H9 (cell line): ENCODE data around the gene CHML. TPM values are rescaled to one million over a fixed set of nuclear protein-coding genes. Genes with fewer than 3 reads are reported as not detected.

Experiments
- DNase-seq: peaks from one replicate; pipeline ENCODE4 v3.0.0-alpha.2; 2017
- H2AFZ ChIP-seq: one replicate; pipeline ENCODE4 v1.6.1; 2013; ENCODE audit warnings: mild to moderate bottlenecking, low read length, control low read depth, moderate library complexity
- H2AK5ac ChIP-seq: 2 replicates; pipeline ENCODE4 v1.6.1; 2013; ENCODE audit warnings: low read length, control low read depth, mixed read lengths; ENCODE audit not compliant: insufficient read length
- H2BK120ac ChIP-seq: one replicate; pipeline ENCODE4 v1.6.1; 2013; ENCODE audit warnings: low read depth, mild to moderate bottlenecking, low read length, control low read depth, inconsistent platforms; ENCODE audit not compliant: poor library complexity, severe bottlenecking
- H2BK12ac ChIP-seq: 2 replicates; pipeline ENCODE4 v1.6.1; 2013; ENCODE audit warnings: low read length, control low read depth, mixed read lengths, low read depth; ENCODE audit not compliant: insufficient read length
- H2BK15ac ChIP-seq: 2 replicates; pipeline ENCODE4 v1.6.1; 2013; ENCODE audit warnings: low read depth, low read length, control low read depth
- H2BK20ac ChIP-seq: one replicate; pipeline ENCODE4 v1.6.1; 2013; ENCODE audit warnings: low read depth, mild to moderate bottlenecking, low read length, control low read depth, inconsistent platforms; ENCODE audit not compliant: poor library complexity, severe bottlenecking
- H2BK5ac ChIP-seq: 2 replicates; pipeline ENCODE4 v1.6.1; 2013; ENCODE audit warnings: low read length, control low read depth, mixed read lengths; ENCODE audit not compliant: insufficient read length
- H3K14ac ChIP-seq: 2 replicates; pipeline ENCODE4 v1.6.1; 2013; ENCODE audit warnings: low read length, control low read depth; ENCODE audit not compliant: insufficient read depth
- H3K18ac ChIP-seq: 2 replicates; pipeline ENCODE4 v1.6.1; 2013; ENCODE audit warnings: low read depth, mild to moderate bottlenecking, mixed read lengths, low read length, control low read depth; ENCODE audit not compliant: insufficient read length
- H3K23ac ChIP-seq: 2 replicates; pipeline ENCODE4 v1.6.1; 2013; ENCODE audit warnings: low read length, control low read depth, mixed read lengths, low read depth; ENCODE audit not compliant: insufficient read length
- H3K23me2 ChIP-seq: 2 replicates; pipeline ENCODE4 v1.6.1; 2013; ENCODE audit warnings: low read depth, mild to moderate bottlenecking, mixed read lengths, low read length, control low read depth; ENCODE audit not compliant: insufficient read length, poor library complexity, severe bottlenecking
- H3K27ac ChIP-seq: 2 replicates; pipeline ENCODE4 v1.5.1; 2013; ENCODE audit warnings: low read length, control low read depth, mixed read lengths, low read depth; ENCODE audit not compliant: insufficient read length
- H3K27me3 ChIP-seq: 2 replicates; pipeline ENCODE4 v1.6.1; 2013; ENCODE audit warnings: low read length, control low read depth, inconsistent platforms; ENCODE audit not compliant: insufficient read depth
- H3K4ac ChIP-seq: 2 replicates; pipeline ENCODE4 v1.6.1; 2013; ENCODE audit warnings: low read depth, mild to moderate bottlenecking, control low read depth, inconsistent platforms, low read length, moderate library complexity
- H3K4me1 ChIP-seq: 2 replicates; pipeline ENCODE4 v1.6.1; 2013; ENCODE audit warnings: low read length, control low read depth, inconsistent platforms; ENCODE audit not compliant: insufficient read depth
- H3K4me2 ChIP-seq: 2 replicates; pipeline ENCODE4 v1.6.1; 2013; ENCODE audit warnings: low read length, control low read depth, mixed read lengths; ENCODE audit not compliant: insufficient read length, insufficient read depth
- H3K56ac ChIP-seq: 2 replicates; pipeline ENCODE4 v1.6.1; 2013; ENCODE audit warnings: low read depth, mild to moderate bottlenecking, mixed read lengths, low read length, control low read depth; ENCODE audit not compliant: insufficient read length
- H3K79me1 ChIP-seq: 2 replicates; pipeline ENCODE4 v1.6.1; 2013; ENCODE audit warnings: low read depth, mild to moderate bottlenecking, moderate library complexity, low read length, control low read depth, inconsistent platforms; ENCODE audit not compliant: insufficient read depth, poor library complexity, severe bottlenecking
- H3K79me2 ChIP-seq: 2 replicates; pipeline ENCODE4 v1.6.1; 2013; ENCODE audit warnings: low read length, control low read depth, inconsistent platforms; ENCODE audit not compliant: insufficient read depth
- H3K9ac ChIP-seq: 2 replicates; pipeline ENCODE4 v1.6.1; 2013; ENCODE audit warnings: low read length, control low read depth, mixed read lengths; ENCODE audit not compliant: insufficient read length; ENCODE audit errors: extremely low read depth
- H3K9me3 ChIP-seq: one replicate; pipeline ENCODE4 v1.6.1; 2013; ENCODE audit warnings: low read depth, low read length, inconsistent platforms; ENCODE audit not compliant: control insufficient read depth
- H3T11ph ChIP-seq: one replicate; pipeline ENCODE4 v1.6.1; 2013; ENCODE audit warnings: mild to moderate bottlenecking, low read length, control low read depth, inconsistent platforms
- H4K20me1 ChIP-seq: one replicate; pipeline ENCODE4 v1.6.1; 2013; ENCODE audit not compliant: control insufficient read depth, insufficient read length, insufficient read depth
- H4K5ac ChIP-seq: 2 replicates; pipeline ENCODE4 v1.6.1; 2013; ENCODE audit warnings: low read depth, mild to moderate bottlenecking, mixed read lengths, low read length, control low read depth; ENCODE audit not compliant: insufficient read length
- H4K8ac ChIP-seq: replicated peaks from 2 replicates; pipeline ENCODE4 v1.6.1; 2013; ENCODE audit warnings: low read length, control low read depth, mixed read lengths, low read depth; ENCODE audit not compliant: insufficient read length
- H4K91ac ChIP-seq: 2 replicates; pipeline ENCODE4 v1.6.1; 2013; ENCODE audit warnings: low read depth, mild to moderate bottlenecking, moderate library complexity, mixed read lengths, low read length, control low read depth; ENCODE audit not compliant: insufficient read length
- H3K27ac Mint-ChIP-seq, 3 experiments: 2 replicates in 2 of 3; 3 replicates in 1 of 3; pipeline ENCODE4 v1.8.0; 2020 to 2021; ENCODE audit warnings: mixed read lengths in 3 of 3, mild to moderate bottlenecking in 1 of 3, moderate library complexity in 1 of 3
- H3K27me3 Mint-ChIP-seq: 2 replicates; pipeline ENCODE4 v1.8.0; 2021; ENCODE audit warnings: low read depth, mild to moderate bottlenecking, moderate library complexity, mixed read lengths
- H3K36me3 Mint-ChIP-seq, 3 experiments: 2 replicates in 2 of 3; 3 replicates in 1 of 3; pipeline ENCODE4 v1.8.0; 2020 to 2021; ENCODE audit warnings: low read depth in 3 of 3, mixed read lengths in 3 of 3; ENCODE audit not compliant: insufficient read depth in 1 of 3
- H3K4me1 Mint-ChIP-seq, 2 experiments: 2 replicates each; pipeline ENCODE4 v1.8.0; 2020; ENCODE audit warnings: mixed read lengths in 2 of 2
- H3K4me3 Mint-ChIP-seq, 2 experiments: 2 replicates in 1 of 2; 3 replicates in 1 of 2; pipeline ENCODE4 v1.8.0; 2020 to 2021; ENCODE audit warnings: mild to moderate bottlenecking in 2 of 2, mixed read lengths in 2 of 2, moderate library complexity in 1 of 2
- H3K9me3 Mint-ChIP-seq, 2 experiments: 2 replicates in 1 of 2; 3 replicates in 1 of 2; pipeline ENCODE4 v1.8.0; 2020; ENCODE audit warnings: mild to moderate bottlenecking in 2 of 2, mixed read lengths in 2 of 2, moderate library complexity in 1 of 2
- WGBS: extraction: QIAGEN DNeasy Blood & Tissue Kit; methylation state at CpG from one replicate; pipeline ENCODE4 v1.1.7; 2013; ENCODE audit warnings: missing lambda C conversion rate, low lambda C conversion rate, mixed read lengths; ENCODE audit not compliant: insufficient read length; ENCODE audit errors: extremely low coverage; 5-methylcytosine and 5-hydroxymethylcytosine counted together
- total RNA-seq: library from RNA; stranded (reverse); gene quantifications from 2 replicates; pipeline ENCODE4 v1.2.1, GENCODE V29; 2021
- TF ChIP-seq, protein P1 (sequence below): fragments of 200-600 bp; sonication (generic); conservative IDR thresholded peaks from 3 replicates; pipeline ENCODE4 v1.8.0; 2021; ENCODE audit warnings: antibody characterized with exemption, mild to moderate bottlenecking

Gene CHML
- total RNA-seq, 1 experiment from 2014 or later: 45.7 TPM

- Mint-ChIP-seq H3K9me3 (no peaks in the 10 kb centered on the region), H3K4me1 (peaks cover 18 to 22% of the 10 kb centered on the region in 2 experiments), H3K36me3 (peaks cover 21 to 31% (median 29%) of the 10 kb centered on the region in 3 experiments; a peak in 6 of 7 replicates), H3K4me3 (no peak overlapping the region), H3K27me3 (no peaks in the 10 kb centered on the region), H3K27ac (0 out of 7 replicates have a peak overlapping the region, but pooled peaks have one; percentile 2 to 23 (median 9))
- Histone ChIP-seq H3K4ac (no peak overlapping the region), H2BK20ac (no peak overlapping the region), H3K9me3 (no peaks in the 10 kb centered on the region), H3K14ac (no peak overlapping the region), H2BK15ac (no peak overlapping the region), H3K56ac (no peak overlapping the region), H3K9ac (no peak overlapping the region), H2BK5ac (no peak overlapping the region), H2BK12ac (no peak overlapping the region), H3K23me2 (no peaks in the 10 kb centered on the region), H4K91ac (no peak overlapping the region), H3K79me1 (no peaks in the 10 kb centered on the region), H2BK120ac (no peak overlapping the region), H3K23ac (no peak overlapping the region), H4K20me1 (no peaks in the 10 kb centered on the region), H3K27me3 (no peaks in the 10 kb centered on the region), H3K4me1 (no peaks in the 10 kb centered on the region; the same call in 1 of the 2 replicates), H4K8ac (no peak overlapping the region), H3K79me2 (peaks cover 5% of the 10 kb centered on the region; the same call in 1 of the 2 replicates), H2AK5ac (no peak overlapping the region), H3K18ac (no peak overlapping the region), H4K5ac (no peak overlapping the region), H2AFZ (no peak overlapping the region), H3K27ac (no peak overlapping the region), H3T11ph (no peak overlapping the region), H3K4me2 (no peak overlapping the region)
- TF ChIP-seq, protein P1, sequence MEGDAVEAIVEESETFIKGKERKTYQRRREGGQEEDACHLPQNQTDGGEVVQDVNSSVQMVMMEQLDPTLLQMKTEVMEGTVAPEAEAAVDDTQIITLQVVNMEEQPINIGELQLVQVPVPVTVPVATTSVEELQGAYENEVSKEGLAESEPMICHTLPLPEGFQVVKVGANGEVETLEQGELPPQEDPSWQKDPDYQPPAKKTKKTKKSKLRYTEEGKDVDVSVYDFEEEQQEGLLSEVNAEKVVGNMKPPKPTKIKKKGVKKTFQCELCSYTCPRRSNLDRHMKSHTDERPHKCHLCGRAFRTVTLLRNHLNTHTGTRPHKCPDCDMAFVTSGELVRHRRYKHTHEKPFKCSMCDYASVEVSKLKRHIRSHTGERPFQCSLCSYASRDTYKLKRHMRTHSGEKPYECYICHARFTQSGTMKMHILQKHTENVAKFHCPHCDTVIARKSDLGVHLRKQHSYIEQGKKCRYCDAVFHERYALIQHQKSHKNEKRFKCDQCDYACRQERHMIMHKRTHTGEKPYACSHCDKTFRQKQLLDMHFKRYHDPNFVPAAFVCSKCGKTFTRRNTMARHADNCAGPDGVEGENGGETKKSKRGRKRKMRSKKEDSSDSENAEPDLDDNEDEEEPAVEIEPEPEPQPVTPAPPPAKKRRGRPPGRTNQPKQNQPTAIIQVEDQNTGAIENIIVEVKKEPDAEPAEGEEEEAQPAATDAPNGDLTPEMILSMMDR: no peak
- no peak for DNase-seq
- no CpG with 5 or more reads among the region's 5 CpGs for WGBS
Measured at GRCh38 chr1:241631674-241632073, 8.5 kb downstream of the CHML start.
